Ascending aorta (tissue), 2 donors: ENCODE measurements around the gene APOC1. TPM values are rescaled to one million over a fixed set of nuclear protein-coding genes. Genes with fewer than 3 reads are reported as not detected.
A peak's percentile ranks its signal among the peaks of the same experiment; 100 is the strongest.
"Not testable (repeated sequence)": the region's sequence is repeated elsewhere in the genome, so short reads cannot be mapped to it uniquely, and the experiment has no call there.

Experiments used
- DNase-seq, 2 donors: peaks; one replicate each; pipeline ENCODE4 v3.0.0-alpha.2; 2019; ENCODE audit warnings: low spot score in 2 of 2
- H3K27ac ChIP-seq, 2 donors: fragments of 200-600 bp; sonication (generic); one replicate each; pipeline ENCODE4 v1.5.1; 2016 to 2017; ENCODE audit warnings: mild to moderate bottlenecking in 1 of 2
- H3K27me3 ChIP-seq: fragments of 200-600 bp; sonication (generic); one replicate; pipeline ENCODE4 v1.5.1; 2017
- H3K36me3 ChIP-seq, 2 donors: fragments of 200-600 bp; sonication (generic); one replicate each; pipeline ENCODE4 v1.5.1; 2016
- H3K4me1 ChIP-seq, 2 donors: fragments of 200-600 bp; sonication (generic); one replicate each; pipeline ENCODE4 v1.5.1; 2016 to 2017; ENCODE audit warnings: mild to moderate bottlenecking in 1 of 2
- H3K4me3 ChIP-seq, 2 donors: fragments of 200-600 bp; sonication (generic); one replicate each; pipeline ENCODE4 v1.5.1; 2016 to 2017; ENCODE audit warnings: mild to moderate bottlenecking in 1 of 2
- H3K9me3 ChIP-seq, 2 donors: fragments of 200-600 bp; sonication (generic); one replicate each; pipeline ENCODE4 v1.5.1; 2016
- intact Hi-C: fragments of 100-400 bp; cut with DNase I; formaldehyde crosslinking; loops from one replicate; pipeline ENCODE4 v1.15.1; 2023
- total RNA-seq: library from RNA; depleted of rRNA; stranded (reverse); fragments of >200 nt; gene quantifications from one replicate; pipeline ENCODE4 v1.1.0, GENCODE V29; 2016
- TF ChIP-seq, protein P1 (sequence below), 3 experiments: fragments of 200-600 bp in 2 of 3; fragments of 450-650 bp in 1 of 3; sonication (generic) in 2 of 3; IDR thresholded peaks; one replicate each; pipeline ENCODE4 v1.5.1; 2016 to 2019; ENCODE audit warnings: antibody characterized with exemption in 3 of 3, mild to moderate bottlenecking in 1 of 3, moderate library complexity in 1 of 3

APOC1 gene
- total RNA-seq, 1 donor from 2014 or later, result 17.0 TPM

DNA sequence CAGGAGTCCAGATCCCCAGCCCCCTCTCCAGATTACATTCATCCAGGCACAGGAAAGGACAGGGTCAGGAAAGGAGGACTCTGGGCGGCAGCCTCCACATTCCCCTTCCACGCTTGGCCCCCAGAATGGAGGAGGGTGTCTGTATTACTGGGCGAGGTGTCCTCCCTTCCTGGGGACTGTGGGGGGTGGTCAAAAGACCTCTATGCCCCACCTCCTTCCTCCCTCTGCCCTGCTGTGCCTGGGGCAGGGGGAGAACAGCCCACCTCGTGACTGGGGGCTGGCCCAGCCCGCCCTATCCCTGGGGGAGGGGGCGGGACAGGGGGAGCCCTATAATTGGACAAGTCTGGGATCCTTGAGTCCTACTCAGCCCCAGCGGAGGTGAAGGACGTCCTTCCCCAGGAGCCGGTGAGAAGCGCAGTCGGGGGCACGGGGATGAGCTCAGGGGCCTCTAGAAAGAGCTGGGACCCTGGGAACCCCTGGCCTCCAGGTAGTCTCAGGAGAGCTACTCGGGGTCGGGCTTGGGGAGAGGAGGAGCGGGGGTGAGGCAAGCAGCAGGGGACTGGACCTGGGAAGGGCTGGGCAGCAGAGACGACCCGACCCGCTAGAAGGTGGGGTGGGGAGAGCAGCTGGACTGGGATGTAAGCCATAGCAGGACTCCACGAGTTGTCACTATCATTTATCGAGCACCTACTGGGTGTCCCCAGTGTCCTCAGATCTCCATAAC, 8.8 kb upstream of the APOC1 start, which contains the start of gene APOE:
Gene APOE (plus strand): TSS at position 360 of the 724 bp plus-strand sequence. CDS start 829 bp downstream, outside the sequence.
- Histone ChIP-seq H3K4me3 (peak within 1 kb of the TSS; percentile 28 to 48), H3K9me3 (no peaks in the 10 kb centered on the region), H3K27ac (no peak within 1 kb of the TSS), H3K4me1 (peaks cover 0 to 5% of the 10 kb centered on the region in 2 donors), H3K27me3 (peaks cover 3% of the 10 kb centered on the region), H3K36me3 (peaks cover 22 to 27% of the 10 kb centered on the region in 2 donors)
- TF ChIP-seq, protein P1, sequence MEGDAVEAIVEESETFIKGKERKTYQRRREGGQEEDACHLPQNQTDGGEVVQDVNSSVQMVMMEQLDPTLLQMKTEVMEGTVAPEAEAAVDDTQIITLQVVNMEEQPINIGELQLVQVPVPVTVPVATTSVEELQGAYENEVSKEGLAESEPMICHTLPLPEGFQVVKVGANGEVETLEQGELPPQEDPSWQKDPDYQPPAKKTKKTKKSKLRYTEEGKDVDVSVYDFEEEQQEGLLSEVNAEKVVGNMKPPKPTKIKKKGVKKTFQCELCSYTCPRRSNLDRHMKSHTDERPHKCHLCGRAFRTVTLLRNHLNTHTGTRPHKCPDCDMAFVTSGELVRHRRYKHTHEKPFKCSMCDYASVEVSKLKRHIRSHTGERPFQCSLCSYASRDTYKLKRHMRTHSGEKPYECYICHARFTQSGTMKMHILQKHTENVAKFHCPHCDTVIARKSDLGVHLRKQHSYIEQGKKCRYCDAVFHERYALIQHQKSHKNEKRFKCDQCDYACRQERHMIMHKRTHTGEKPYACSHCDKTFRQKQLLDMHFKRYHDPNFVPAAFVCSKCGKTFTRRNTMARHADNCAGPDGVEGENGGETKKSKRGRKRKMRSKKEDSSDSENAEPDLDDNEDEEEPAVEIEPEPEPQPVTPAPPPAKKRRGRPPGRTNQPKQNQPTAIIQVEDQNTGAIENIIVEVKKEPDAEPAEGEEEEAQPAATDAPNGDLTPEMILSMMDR (IDR thresholded peaks at IDR 0.05), result no peak
- no peak for DNase-seq
- intact Hi-C loops, result loop anchor here (10.0 kb wide), 1 partner anchor 429 kb away; no protein-coding TSS in a partner anchor

- no peak for DNase-seq
- H3K4me1 ChIP-seq, result peaks cover 0 to 5% of the 10 kb centered on the region in 2 donors
- no peaks in the 10 kb centered on the region for H3K9me3 ChIP-seq
- no peak overlapping the region for H3K27ac ChIP-seq
- H3K4me3 ChIP-seq, result no peak overlapping the region
- peaks cover 3% of the 10 kb centered on the region for H3K27me3 ChIP-seq
- peaks cover 3 to 7% of the 10 kb centered on the region in 2 donors for H3K36me3 ChIP-seq
- intact Hi-C loops, result loop anchor here (10.0 kb wide), 1 partner anchor 427 kb away; no protein-coding TSS in a partner anchor
- TF ChIP-seq, protein P1 (IDR thresholded peaks at IDR 0.05), result no peak
Measured at GRCh38 chr19:44907613-44908012, 6.8 kb upstream of the APOC1 start.

DNA sequence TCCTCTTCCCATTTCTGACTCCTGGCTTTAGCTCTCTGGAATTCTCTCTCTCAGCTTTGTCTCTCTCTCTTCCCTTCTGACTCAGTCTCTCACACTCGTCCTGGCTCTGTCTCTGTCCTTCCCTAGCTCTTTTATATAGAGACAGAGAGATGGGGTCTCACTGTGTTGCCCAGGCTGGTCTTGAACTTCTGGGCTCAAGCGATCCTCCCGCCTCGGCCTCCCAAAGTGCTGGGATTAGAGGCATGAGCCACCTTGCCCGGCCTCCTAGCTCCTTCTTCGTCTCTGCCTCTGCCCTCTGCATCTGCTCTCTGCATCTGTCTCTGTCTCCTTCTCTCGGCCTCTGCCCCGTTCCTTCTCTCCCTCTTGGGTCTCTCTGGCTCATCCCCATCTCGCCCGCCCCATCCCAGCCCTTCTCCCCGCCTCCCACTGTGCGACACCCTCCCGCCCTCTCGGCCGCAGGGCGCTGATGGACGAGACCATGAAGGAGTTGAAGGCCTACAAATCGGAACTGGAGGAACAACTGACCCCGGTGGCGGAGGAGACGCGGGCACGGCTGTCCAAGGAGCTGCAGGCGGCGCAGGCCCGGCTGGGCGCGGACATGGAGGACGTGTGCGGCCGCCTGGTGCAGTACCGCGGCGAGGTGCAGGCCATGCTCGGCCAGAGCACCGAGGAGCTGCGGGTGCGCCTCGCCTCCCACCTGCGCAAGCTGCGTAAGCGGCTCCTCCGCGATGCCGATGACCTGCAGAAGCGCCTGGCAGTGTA, 6.2 kb upstream of the APOC1 start:
- no peak overlapping the region for H3K4me3 ChIP-seq
- TF ChIP-seq, protein P1 (IDR thresholded peaks at IDR 0.05), result no peak
- peaks cover 3% of the 10 kb centered on the region for H3K27me3 ChIP-seq
- peaks cover 0 to 5% of the 10 kb centered on the region in 2 donors for H3K4me1 ChIP-seq
- no peak overlapping the region for H3K27ac ChIP-seq
- DNase-seq, result no peak
- peaks cover 0 to under 1% of the 10 kb centered on the region in 2 donors for H3K36me3 ChIP-seq
- intact Hi-C loops, result loop anchor here (10.0 kb wide), 1 partner anchor 427 kb away; no protein-coding TSS in a partner anchor
- no peaks in the 10 kb centered on the region for H3K9me3 ChIP-seq

- Histone ChIP-seq H3K27me3 (peaks cover 3% of the 10 kb centered on the region), H3K4me3 (no peak overlapping the region), H3K9me3 (no peaks in the 10 kb centered on the region), H3K27ac (no peak overlapping the region), H3K4me1 (peaks cover 0 to 5% of the 10 kb centered on the region in 2 donors), H3K36me3 (no peaks in the 10 kb centered on the region)
- intact Hi-C loops, result loop anchor here (10.0 kb wide), 1 partner anchor 426 kb away; no protein-coding TSS in a partner anchor
- no peak for DNase-seq
- TF ChIP-seq, protein P1 (IDR thresholded peaks at IDR 0.05), result no peak
Measured at GRCh38 chr19:44908836-44909261, 5.6 kb upstream of the APOC1 start.

DNA sequence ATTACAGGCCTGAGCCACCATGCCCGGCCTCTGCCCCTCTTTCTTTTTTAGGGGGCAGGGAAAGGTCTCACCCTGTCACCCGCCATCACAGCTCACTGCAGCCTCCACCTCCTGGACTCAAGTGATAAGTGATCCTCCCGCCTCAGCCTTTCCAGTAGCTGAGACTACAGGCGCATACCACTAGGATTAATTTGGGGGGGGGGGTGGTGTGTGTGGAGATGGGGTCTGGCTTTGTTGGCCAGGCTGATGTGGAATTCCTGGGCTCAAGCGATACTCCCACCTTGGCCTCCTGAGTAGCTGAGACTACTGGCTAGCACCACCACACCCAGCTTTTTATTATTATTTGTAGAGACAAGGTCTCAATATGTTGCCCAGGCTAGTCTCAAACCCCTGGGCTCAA, 4.6 kb upstream of the APOC1 start:
- no peak overlapping the region for H3K27ac ChIP-seq
- intact Hi-C loops, result loop anchor here (5.0 to 10.0 kb wide), 2 partner anchors 128 to 425 kb away; partner anchors contain the start of gene CLASRP
- peaks cover 3% of the 10 kb centered on the region for H3K27me3 ChIP-seq

GRCh38 chr19:44911896-44912295, 2.5 kb upstream of the APOC1 start:
- intact Hi-C loops, result loop anchor here (5.0 kb wide), 1 partner anchor 125 kb away; the partner anchor contains the start of gene CLASRP
- not testable (repeated sequence) for H3K4me1 ChIP-seq, DNase-seq, H3K36me3 ChIP-seq, H3K4me3 ChIP-seq, H3K9me3 ChIP-seq, H3K27ac ChIP-seq, H3K27me3 ChIP-seq

More for the DNA sequence above, 4.6 kb upstream of the APOC1 start:
- DNase-seq, result no peak
- H3K4me3 ChIP-seq, result no peak overlapping the region
- TF ChIP-seq, protein P1 (IDR thresholded peaks at IDR 0.05), result no peak
- no peaks in the 10 kb centered on the region for H3K9me3 ChIP-seq
- H3K4me1 ChIP-seq, result peaks cover 0 to 5% of the 10 kb centered on the region in 2 donors
- H3K36me3 ChIP-seq, result no peaks in the 10 kb centered on the region
